HG03108 (cell line): Measurements from ENCODE around the gene DPYD.

ENCODE experiments used
- ATAC-seq: cut with Tn5 transposase; IDR thresholded peaks from one replicate; pipeline ENCODE4 v1.9.1; 2021; ENCODE audit warnings: moderate library complexity; ENCODE audit not compliant: unreplicated experiment

DPYD gene

DNA sequence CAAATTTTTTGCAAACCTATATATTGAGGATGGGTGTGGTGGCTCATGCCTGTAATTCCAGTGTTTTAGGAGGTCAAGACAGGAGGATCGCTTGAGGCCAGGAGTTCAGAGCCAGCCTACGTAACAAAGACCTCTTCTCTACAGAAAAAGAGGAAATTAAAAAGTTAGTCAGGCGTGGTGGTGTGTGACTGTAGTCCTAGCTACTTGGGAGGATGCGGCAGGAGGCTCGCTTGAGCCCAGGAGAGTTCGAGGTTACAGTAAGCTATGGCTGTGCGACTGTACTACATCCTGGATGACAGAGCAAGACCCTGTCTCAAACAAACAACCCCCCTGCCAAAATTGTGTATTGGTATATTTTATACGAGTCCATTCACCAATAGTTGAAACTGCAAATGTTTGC is 589.7 kb downstream of the DPYD start:
- no peak for ATAC-seq

- ATAC-seq, result no peak
Measured at GRCh38 chr1:97314685-97315084, 606.1 kb downstream of the DPYD start.

DNA sequence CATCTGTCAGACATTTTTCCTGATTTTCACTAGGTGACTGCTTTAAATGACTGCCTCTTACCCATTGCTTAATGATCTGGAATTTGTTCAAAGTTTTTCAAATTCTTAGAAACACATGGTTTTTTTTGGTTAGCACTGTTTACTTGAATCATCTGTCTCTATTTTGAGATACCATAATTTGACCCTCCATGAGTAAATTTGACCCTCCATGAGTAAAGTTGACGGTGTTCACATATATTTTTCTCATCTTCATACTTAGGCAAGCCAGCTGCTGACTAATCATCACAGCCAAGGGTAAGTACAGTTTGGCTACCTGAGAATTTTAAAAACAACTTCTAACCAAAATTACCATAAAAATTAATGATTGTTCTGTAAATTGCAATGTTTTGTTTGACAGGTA is 612.7 kb downstream of the DPYD start:
- ATAC-seq, result no peak

GRCh38 chr1:97307568-97307967 is 613.3 kb downstream of the DPYD start:
- no peak for ATAC-seq

DNA sequence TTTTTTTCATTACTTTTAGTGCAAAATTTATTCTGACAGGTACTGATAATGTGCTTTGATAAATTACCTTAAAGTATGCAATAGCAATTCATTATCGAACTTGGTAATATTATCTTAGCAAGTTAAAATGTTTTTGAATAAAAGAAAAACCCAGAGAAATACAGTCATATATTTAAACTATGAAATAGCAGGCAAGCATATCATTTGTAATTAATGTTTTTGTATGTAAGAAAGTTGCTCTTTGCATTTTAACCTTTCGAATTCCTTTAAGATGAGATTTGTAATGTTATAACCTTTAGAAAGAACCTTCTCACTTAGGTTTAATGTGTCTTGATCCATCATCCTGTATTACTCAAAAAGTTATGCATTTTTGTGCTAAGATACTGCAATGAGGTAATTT is 613.7 kb downstream of the DPYD start:
- ATAC-seq, result no peak

GRCh38 chr1:97306504-97306903 is 614.3 kb downstream of the DPYD start:
- ATAC-seq, result no peak

GRCh38 chr1:97304366-97304765 is 616.5 kb downstream of the DPYD start:
- no peak for ATAC-seq

GRCh38 chr1:97298966-97299365 is 621.9 kb downstream of the DPYD start:
- no peak for ATAC-seq

DNA sequence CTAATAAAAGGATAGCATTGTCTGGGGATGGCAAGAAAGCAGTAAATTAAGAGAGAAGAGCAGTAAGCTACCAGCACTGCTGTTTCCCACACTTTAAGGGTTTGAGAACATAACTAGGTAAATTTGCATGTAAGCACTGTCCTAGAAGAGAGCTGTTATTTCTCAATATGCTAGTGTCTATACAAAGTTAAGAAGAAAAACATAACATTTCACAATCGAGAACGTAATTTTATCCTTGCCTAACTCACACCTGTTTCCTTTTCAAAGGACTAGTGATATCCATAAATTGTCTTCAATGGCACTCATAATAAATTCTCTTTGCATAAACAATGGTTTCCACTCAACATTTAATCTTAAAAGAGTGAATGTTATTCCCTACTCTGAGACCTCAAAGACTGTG is 623.2 kb downstream of the DPYD start:
- no peak for ATAC-seq

- no peak for ATAC-seq
Measured at GRCh38 chr1:97281962-97282361, 638.9 kb downstream of the DPYD start.

DNA sequence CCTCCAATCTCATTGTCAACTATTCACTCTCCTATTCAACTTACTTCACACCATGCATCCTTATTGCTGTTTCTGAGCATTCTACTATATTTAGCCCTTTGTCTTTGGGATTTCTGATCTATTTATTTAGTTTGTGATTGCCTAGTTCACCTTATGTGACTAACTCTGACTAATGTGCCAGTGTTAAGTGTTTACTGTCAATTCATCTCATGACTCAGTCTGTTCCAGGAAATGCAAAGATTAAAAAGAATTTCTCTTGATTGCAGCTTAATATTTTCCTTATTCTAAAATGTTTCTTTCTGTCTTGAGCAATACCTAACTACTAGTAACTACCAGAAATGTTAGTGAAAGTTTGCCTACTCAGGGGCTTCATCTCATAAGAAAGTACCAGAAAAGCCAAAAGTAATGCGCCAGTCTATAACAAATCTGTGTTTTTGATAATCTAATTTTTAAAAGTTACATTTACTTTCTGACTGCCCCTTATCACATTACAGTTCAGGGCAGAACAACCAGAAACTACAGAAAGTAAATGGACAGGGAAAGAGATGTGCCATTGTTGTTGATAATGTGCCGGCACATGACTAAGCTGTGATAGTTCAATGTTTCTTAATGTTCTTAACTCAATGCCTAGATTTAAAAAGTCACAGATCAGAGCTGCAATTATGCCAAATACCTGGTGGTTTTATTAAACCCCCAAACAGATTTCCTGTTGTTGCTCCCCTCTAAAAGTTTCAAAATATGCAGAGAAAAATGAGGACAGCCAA is 642.8 kb downstream of the DPYD start:
- no peak for ATAC-seq

GRCh38 chr1:97271916-97272788 is 648.7 kb downstream of the DPYD start:
- ATAC-seq, result no peak

DNA sequence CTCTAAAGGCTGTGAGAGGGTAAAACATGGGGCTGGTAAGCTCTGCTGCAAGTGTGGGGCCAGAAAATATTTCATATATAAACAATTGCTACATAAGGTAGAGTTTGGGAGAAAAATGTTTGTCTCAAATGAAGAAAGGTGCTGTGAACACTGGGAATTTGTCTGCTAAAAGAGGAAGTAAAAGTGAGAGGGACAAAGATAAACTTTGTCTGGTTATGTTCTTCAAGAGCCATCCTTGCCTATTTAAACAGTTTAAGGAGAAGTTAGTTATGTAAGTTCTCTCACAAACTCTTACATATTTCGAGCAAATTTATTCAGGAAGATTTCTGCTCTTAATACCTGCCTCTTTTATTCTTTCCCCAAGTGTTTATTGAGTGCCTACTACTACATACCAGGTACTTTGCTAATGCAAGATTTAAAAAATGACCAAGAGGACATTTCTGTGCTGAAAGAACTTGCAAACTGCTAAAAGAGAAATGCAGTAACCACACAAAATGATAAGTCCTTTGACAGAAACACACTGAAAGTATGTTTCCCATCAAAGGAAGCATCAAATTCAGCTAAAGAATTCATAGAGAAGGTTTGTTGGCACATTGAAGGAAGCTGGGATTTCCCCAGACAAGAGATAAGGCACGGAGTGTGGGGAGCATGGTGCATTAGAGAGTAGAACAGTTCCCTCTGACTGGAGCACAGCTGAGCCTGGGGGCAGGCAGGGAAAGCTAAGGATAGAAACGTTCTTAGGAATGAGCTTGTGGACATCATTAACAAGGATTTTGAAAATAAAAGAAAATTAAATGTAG is 650.1 kb downstream of the DPYD start:
- no peak for ATAC-seq

DNA sequence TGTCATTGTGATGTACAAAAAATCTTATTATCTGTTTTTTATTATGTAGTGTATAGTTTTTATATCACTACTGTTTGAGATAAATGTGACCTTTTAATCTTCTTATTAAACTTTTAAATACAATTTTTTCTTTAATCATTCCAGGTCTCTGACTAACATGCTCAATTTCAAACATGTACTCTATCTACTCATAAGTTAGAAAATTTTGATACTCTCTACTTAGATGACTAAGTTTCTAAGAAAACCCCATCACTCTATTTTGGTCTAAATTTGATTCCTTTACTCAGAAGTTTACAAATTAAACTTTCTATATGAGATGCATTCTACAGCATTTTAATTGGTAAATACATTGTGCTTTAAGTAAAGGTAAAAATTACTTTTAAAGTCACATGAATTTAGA is 655.2 kb downstream of the DPYD start:
- ATAC-seq, result no peak

GRCh38 chr1:97262842-97263241 is 658.0 kb downstream of the DPYD start:
- ATAC-seq, result no peak

- ATAC-seq, result no peak
Measured at GRCh38 chr1:97258597-97258996, 662.2 kb downstream of the DPYD start.

DNA sequence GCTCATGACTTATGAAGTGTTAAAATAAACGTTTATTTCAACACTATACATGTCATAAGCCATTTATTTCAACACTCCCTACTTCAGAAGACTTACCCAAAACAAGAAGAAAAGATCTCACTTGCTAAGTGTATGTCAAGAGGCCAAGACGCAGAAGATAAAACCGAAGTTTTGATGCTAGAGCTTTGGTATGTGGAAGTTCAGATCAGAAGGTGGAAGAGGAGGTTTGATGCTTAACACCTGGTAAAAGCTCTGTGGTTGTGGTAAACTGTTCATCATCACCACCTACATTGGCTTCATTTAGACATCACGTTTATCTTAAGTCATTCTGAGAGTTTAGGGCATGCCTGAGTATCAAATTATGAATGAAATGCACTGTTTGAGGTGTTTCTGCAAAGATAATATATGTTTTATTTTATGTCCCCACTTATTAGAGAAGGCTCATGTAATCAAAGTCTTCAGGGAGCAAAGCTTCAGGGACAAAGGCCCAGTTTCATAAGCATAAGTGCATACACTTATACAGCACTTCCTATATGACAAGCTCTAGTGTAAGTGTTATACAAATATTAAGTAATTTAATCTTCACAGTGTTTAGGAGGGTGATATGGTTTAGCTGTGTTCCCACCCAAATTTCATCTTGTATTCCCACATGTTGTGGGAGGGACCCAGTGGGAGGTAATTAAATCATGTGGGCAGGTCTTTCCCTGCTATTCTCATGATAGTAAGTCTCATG is 665.9 kb downstream of the DPYD start:
- no peak for ATAC-seq

DNA sequence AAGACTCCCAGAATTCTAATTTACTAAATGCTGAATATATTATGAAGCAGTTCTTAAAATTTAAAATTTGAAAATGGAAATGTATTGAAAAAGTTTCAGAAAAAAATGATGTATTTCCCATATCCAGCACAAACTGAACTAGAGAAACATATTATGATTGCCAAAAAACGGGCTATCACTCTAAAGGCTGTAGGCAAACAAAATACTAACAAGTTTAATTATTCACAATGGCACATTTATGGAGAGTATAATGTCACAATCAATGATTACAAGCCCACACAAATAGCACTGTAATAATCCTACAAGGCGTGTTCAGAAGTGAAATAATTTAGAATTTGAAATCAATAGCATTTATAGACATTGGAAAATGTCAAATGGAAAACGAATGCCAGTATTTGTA is 667.9 kb downstream of the DPYD start:
- ATAC-seq, result no peak

- ATAC-seq, result no peak
Measured at GRCh38 chr1:97252076-97252475, 668.8 kb downstream of the DPYD start.

GRCh38 chr1:97247196-97247595 is 673.6 kb downstream of the DPYD start:
- ATAC-seq, result no peak

GRCh38 chr1:97245682-97246081 is 675.2 kb downstream of the DPYD start:
- no peak for ATAC-seq
